ENCODE data around the gene ATOX1.

- TF ChIP-seq CTCF (IDR thresholded peaks at IDR 0.05) (no peak), POLR2A (IDR thresholded peaks at IDR 0.05) (no peak)
Observed at GRCh38 chr5:151779531-151780125, 21.2 kb upstream of the ATOX1 start.
